Activated naive CD4-positive, alpha-beta T cell treated with anti-CD3 and anti-CD28 coated beads, Interleukin-2, amount 50 U/mL, for 72 hours (primary cell): ENCODE results near the gene BPI. TPM values are rescaled to one million over a fixed set of nuclear protein-coding genes. Genes with fewer than 3 reads are reported as not detected.
"Not testable (repeated sequence)": the region's sequence is repeated elsewhere in the genome, so short reads cannot be mapped to it uniquely, and the experiment has no call there.

Source experiments
- ATAC-seq, 2 donors: fragments of 150-1000 bp; cut with Tn5 transposase; 2 replicates each; pipeline ENCODE4 v1.10.0; 2021; ENCODE audit warnings: mild to moderate bottlenecking in 2 of 2, moderate library complexity in 2 of 2
- DNase-seq, 2 donors: peaks; one replicate each; pipeline ENCODE4 v3.0.0; 2021 to 2022; ENCODE audit warnings: low spot score in 2 of 2
- H3K27ac Mint-ChIP-seq, 2 donors: one replicate each; pipeline ENCODE4 v1.8.0; 2022; ENCODE audit warnings: mild to moderate bottlenecking in 2 of 2, mixed read lengths in 2 of 2
- H3K36me3 Mint-ChIP-seq, 2 donors: one replicate each; pipeline ENCODE4 v1.8.0; 2022; ENCODE audit warnings: mixed read lengths in 2 of 2
- H3K9me3 Mint-ChIP-seq, 2 donors: one replicate each; pipeline ENCODE4 v1.8.0; 2022; ENCODE audit warnings: mixed read lengths in 2 of 2
- total RNA-seq, 2 donors: library from RNA; stranded (reverse); gene quantifications; one replicate each; pipeline ENCODE4 v1.2.3, GENCODE V29; 2022

Gene BPI
- total RNA-seq, 2 donors from 2014 or later = not detected

DNA sequence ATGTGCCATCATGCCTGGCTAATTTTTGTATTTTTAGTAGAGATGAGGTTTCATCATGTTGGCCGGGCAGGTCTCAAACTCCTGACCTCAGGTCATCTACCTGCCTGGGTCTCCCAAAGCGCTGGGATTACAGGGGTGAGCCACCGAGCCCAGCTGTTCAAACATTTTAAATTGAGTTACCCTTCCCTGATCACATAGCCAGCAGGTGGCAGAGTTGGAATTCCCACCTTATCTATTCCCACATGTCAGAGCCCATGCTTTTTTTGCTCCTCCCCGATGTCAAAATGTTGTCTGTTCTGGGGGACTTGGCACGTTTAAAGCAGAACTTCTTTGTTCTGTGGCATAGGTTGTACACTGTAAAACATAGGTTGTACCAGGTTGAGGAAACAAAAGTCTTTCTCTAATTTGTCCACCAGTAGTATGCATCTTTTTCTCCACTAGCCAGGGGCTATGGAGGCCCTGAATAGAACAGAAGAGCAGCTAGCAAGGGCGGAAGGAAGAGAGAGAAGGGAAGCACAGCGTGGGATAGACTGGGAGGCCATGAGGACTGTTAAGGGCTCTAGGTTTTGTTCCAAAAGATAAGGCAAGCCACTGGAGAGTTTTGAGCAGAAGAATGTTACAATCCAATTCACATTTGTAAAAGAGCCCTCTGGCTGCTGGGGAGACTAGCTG lies 35.0 kb downstream of the BPI start:
- Mint-ChIP-seq H3K36me3 (peaks cover 10 to 16% of the 10 kb centered on the region in 2 donors), H3K9me3 (peaks cover 7 to 14% of the 10 kb centered on the region in 2 donors), H3K27ac (no peak overlapping the region)
- DNase-seq (no peak), ATAC-seq (no peak)

DNA sequence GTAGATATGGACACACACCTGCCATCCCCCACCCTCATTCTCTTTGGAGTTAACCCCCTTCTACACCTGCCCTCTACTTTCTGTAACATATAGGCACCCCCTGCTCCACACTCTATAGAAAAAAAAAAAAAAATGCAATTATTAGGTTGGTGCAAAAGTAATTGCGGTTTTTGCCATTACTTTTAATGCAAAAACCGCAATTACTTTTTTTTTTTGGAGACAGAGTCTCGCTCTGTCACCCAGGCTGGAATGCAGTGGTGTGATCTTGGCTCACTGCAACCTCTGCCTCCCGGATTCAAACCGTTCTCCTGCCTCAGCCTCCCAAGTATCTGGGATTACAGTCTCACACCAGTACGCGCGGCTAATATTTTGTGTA lies 35.6 kb downstream of the BPI start:
- not testable (repeated sequence) for ATAC-seq, DNase-seq, H3K27ac Mint-ChIP-seq
- H3K36me3 Mint-ChIP-seq = peaks cover 10 to 16% of the 10 kb centered on the region in 2 donors
- peaks cover 7 to 14% of the 10 kb centered on the region in 2 donors for H3K9me3 Mint-ChIP-seq

DNA sequence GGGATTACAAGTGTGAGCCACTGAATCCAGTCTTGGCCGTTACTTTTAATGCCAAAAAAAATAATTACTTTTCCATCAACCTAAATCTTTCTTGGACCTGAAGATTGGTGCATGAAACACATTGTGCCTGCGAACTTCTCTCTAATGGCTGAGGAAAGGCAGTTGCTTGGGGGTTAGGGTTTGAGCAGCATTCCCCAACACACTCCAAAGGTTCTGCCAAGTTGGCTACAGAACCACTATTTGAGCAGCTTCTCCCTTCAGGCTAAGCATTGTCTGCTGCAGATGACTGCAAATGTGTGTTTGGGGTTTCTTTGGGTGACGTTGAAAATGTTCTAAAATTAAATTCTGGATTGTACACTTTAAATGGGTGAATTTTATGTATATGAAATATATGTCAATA lies 36.0 kb downstream of the BPI start:
- DNase-seq (no peak), ATAC-seq (no peak)
- H3K27ac Mint-ChIP-seq = no peak overlapping the region
- H3K9me3 Mint-ChIP-seq = peaks cover 7 to 14% of the 10 kb centered on the region in 2 donors
- H3K36me3 Mint-ChIP-seq = peaks cover 10 to 16% of the 10 kb centered on the region in 2 donors

DNA sequence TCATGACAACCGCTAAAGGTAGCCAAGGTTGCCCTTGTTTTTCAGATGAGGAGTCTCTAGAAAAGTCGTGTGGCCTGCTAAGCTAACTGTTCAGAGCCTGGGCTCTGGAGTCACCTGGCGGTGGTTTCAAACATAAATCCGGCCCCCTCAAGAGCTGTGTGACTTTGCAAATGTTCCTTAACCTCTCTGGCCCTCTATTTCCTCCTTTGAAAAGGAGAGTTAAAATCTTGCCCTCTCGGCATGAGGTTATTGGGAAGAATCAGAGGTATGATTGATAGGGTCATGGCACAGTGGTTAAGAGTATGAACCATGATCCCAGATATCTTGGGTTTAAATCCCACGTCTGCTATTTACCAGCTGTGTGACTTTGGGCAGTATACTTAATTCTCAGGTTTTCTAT lies 36.7 kb downstream of the BPI start:
- H3K36me3 Mint-ChIP-seq = peaks cover 10 to 16% of the 10 kb centered on the region in 2 donors
- H3K27ac Mint-ChIP-seq = no peak overlapping the region
- DNase-seq (no peak), ATAC-seq (no peak)
- H3K9me3 Mint-ChIP-seq = peaks cover 7 to 14% of the 10 kb centered on the region in 2 donors

DNA sequence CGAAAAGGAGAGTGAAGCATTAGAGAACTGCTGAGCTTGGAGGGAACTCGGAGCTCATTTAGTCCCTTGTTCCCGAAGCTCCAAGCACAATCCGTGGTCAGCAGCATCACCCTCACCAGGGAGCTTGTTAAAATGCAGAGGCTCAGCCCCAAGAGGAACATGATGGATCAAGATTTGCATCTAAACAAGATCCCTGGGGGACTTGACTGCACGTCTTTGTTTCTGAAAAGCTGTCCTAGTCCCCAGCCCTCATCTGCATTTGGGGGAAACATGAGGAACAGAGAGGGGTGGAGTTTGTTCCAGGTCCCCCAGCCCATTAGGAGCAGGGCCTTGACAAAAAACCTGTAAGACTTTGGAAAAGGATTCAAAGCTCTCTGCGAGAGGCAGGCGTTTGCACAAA lies 38.3 kb downstream of the BPI start:
- ATAC-seq (no peak), DNase-seq (no peak)
- peaks cover 7 to 10% of the 10 kb centered on the region in 2 donors for H3K9me3 Mint-ChIP-seq
- H3K27ac Mint-ChIP-seq = peak overlapping the region in 1 of 2 donors; percentile 60
- H3K36me3 Mint-ChIP-seq = peaks cover 10 to 12% of the 10 kb centered on the region in 2 donors

DNA sequence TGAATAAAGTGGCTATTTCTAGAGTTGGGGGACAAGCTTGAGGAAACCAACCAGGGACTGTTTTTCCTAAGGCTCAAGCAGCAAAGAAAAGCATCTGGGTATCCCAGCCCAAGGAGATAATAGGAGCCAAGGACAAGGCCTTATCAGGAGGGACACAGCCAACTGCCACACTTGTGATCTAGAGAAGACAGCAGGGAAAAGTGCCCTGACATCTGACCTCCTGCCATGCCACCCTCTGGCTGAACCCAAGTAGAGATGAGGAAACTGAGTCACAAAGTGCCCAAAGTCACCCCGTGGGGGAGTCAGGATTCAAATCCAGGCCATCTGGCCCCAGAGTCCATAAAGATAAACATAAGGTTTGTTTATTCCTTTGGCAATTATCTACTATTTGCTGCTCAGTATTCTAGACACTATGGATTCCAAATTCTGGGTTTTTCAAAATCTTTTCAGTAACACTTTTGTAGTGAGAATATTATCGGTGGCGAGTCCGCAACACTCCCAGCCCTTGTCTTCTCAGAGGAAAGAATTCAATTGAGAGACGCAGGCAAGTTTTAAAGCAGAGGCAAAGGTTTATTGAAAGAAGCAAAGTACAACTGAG lies 38.9 kb downstream of the BPI start:
- no peak overlapping the region for H3K27ac Mint-ChIP-seq
- H3K9me3 Mint-ChIP-seq = peaks cover 5% of the 10 kb centered on the region in 2 donors
- peaks cover 6% of the 10 kb centered on the region in 2 donors for H3K36me3 Mint-ChIP-seq
- no peak for ATAC-seq
- no peak for DNase-seq

DNA sequence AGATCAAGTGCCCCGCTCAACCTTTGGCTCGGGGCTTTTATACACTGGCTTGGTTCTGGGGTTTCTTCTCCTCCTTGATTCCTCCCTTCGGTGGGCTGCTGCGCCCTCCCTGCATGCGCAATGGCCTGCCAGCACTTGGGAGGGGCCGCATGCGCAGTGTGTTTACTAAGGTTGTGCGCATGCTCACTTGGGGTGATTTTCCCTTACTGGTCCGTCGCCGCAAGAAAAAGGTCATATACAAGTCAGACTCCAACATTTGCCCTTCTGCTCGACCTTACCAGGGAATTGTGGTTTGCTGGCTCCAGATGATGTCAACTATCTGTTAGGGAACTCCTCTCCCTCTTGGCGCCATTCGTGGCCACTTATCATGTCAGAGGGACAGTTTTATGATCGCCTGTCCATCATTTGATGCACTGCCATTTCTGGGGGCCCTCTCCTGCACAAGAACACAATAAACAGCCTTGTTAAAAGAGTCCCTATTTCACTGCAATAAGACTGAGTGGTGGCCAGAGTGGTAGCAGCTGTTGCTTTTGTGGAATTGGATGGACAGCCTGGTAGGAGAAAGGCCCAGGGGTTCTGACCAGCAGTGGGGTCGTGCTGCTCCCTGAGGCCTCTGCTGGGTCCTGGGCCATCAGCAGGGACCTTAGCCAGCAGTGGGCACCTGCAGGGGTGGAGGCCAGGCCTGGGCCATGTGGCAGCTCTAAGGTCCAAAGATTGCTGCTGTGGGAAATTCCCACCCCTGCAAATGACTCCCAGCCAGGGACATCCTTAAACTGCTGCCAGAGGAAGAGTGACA lies 39.6 kb downstream of the BPI start:
- DNase-seq = no peak
- Mint-ChIP-seq H3K27ac (no peak overlapping the region), H3K36me3 (no peaks in the 10 kb centered on the region), H3K9me3 (no peaks in the 10 kb centered on the region)
- ATAC-seq = no peak

DNA sequence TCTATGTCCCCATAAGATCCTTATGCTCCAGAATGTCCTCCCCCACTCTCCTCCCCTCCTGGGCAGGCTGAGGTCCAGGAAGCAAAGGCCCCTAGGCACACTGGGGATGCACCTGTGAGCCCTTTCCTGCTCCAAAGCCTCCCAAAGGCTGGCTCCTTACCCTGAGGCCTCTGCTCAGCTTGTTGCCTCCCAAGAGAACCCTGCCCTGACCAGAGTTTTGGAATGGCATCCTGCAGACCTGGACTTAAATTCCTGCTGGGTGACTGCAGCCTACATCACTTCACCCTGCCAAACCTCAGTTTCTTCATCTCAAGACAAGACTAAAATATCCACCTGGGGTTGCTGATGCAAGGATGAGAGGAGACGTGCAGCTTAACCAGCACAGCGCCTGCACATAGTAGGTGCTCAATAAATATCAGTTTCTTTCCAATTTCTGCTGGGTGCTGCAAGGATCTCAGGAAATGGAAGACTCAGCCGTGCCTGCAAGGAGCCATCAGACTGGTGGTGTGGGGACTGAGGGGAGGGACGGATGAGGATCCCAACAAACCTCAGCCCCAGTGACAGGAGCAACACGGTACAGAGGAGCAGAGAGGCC lies 40.2 kb downstream of the BPI start:
- ATAC-seq (no peak), DNase-seq (no peak)
- Mint-ChIP-seq H3K27ac (no peak overlapping the region), H3K36me3 (no peaks in the 10 kb centered on the region), H3K9me3 (no peaks in the 10 kb centered on the region)

DNA sequence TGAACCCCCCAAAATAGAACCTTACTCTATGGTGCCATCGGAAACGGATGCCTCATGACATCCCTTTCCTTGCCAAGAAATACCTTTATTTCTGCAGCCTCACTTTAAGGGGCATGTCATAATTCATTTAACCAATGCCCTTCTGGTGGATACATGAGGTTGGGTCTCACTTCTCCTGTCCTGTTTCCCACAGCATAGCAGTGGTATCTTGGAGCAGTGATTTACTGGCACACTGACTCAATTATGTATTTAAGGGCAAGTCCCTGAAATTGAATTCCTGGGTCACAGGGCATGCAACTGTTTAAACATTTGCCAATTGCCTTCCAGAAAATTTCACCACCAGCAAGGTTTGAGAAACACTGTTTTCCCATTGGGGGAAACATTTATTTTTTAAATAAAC lies 41.7 kb downstream of the BPI start:
- no peak overlapping the region for H3K27ac Mint-ChIP-seq

DNA sequence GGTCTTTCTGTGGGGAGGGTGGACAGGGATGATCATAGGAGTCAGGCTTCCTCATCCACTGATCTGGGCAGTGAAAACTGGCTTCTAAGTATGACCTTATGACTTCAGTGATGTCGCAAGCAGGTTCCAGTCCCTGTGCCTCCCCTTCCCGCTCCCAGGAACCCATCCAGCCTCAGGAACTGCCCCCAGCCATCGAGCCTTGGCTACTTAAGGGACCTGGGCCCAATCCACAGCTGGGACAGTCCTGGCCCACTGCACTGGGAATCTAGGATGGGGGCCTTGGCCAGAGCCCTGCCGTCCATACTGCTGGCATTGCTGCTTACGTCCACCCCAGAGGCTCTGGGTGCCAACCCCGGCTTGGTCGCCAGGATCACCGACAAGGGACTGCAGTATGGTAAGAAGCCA lies 42.3 kb downstream of the BPI start, which contains the start of gene LBP:
LBP (plus strand) TSS at position 236 of the 405 bp plus-strand sequence; CDS start at position 271, 35 bp downstream.
- DNase-seq = no peak
- no peak within 1 kb of the TSS for H3K27ac Mint-ChIP-seq

More for the DNA sequence above, 41.7 kb downstream of the BPI start:
- DNase-seq = no peak
- Mint-ChIP-seq H3K36me3 (no peaks in the 10 kb centered on the region), H3K9me3 (no peaks in the 10 kb centered on the region)
- ATAC-seq = no peak

DNA sequence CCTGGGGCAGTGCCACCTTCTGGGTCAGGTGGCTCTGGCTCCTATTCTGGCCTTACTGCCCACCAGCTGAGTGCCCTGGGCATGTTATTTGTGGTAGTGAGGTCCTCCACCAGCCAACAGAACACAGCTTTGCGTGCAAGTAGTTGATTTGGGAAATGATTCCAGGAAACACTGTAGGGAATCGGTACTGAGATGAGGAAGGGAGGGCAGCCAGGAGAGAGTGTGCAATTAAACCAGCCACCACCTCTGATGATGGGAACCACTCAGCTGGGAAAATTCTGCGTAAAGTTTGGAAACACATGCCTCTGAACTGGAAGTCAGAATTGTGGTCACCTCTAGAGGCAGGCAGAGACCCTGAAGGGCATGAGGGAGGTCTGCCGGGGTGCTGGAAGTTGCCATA lies 42.8 kb downstream of the BPI start:
- ATAC-seq (no peak), DNase-seq (no peak)
- H3K36me3 Mint-ChIP-seq = no peaks in the 10 kb centered on the region
- no peak overlapping the region for H3K27ac Mint-ChIP-seq
- no peaks in the 10 kb centered on the region for H3K9me3 Mint-ChIP-seq

More for the DNA sequence above, 42.3 kb downstream of the BPI start, which contains the start of gene LBP:
- Mint-ChIP-seq H3K9me3 (no peaks in the 10 kb centered on the region), H3K36me3 (no peaks in the 10 kb centered on the region)
- ATAC-seq = no peak

DNA sequence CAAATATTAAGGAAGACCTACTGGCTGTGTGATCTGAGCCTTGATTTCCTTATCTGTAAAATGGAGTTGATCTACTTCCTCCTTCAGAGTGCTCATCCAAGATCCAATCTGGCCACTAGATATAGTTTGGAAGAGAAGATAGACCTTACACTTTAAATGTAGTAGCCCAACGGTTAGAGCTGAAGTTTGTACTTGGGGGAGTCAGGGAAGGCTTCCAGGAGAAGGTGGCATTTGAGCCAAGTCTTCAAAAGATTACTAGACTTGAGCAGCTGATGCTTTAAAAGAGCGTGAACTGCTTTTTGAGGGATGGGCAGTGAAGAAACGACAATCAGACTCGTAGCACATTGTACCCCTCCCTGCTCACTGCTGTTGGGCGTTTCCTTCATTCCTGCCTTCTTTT lies 45.9 kb downstream of the BPI start:
- ATAC-seq (no peak), DNase-seq (no peak)
- Mint-ChIP-seq H3K36me3 (no peaks in the 10 kb centered on the region), H3K9me3 (no peaks in the 10 kb centered on the region), H3K27ac (no peak overlapping the region)

DNA sequence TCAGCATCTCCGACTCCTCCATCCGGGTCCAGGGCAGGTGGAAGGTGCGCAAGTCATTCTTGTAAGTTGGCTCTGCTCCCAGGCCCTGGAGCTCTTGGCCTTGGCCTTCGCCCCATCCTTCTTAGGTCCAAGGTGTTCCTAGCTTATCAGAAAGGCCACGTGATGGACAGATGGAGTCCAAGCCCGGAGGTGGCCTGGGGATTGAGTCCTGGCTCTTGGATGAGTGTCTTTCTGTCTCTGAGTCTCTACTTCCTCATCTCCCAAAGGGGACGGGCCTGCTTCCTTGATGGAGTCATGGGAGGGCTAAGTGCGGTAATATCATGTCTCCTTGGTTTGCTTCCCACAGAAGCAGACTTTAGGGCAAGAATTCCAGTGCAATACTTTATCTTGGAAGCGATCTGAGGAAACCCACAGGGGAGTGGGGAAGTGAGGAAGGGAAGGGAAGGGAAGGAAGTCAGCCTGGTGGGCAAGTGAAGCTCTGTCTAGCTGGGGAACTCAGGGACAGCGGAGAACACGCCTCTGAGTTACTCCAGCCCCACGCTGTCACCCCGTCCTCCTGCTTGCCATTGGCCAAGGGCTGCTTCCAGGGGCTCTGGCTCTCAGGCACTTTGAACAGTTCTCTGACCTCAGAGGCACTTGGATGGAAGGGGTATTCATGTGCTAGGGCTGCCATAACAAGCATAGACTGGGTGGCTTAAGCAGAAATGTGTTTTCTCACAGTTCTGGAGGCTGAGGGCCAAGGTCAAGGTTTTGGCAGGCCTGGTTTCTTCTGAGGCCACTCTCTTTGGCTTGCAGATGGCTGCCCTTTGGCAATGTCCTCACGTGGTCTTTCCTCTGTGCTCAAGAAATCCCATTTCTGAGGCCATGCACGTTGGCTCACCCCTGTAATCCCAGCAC lies 47.2 kb downstream of the BPI start:
- H3K36me3 Mint-ChIP-seq = no peaks in the 10 kb centered on the region
- ATAC-seq (no peak), DNase-seq (no peak)
- no peak overlapping the region for H3K27ac Mint-ChIP-seq
- no peaks in the 10 kb centered on the region for H3K9me3 Mint-ChIP-seq

DNA sequence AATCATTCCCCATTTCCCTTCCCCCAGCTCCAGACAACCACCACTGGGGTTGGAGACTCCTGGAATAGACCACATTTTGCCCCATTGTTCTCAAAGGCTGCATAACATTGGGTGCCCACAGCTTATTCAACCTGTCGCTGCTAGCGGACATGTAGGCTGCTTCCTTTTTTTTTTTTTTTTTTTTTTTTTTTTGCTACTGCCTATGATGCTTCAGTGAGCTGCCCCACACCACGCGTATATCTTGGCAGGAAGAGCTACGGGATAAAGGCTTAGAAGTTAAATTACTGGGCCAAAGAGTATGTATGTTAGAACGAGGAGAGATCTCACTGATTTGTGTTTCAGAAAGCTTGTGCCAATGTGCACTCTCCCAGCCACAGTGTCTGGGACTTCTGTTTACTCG lies 49.4 kb downstream of the BPI start:
- Mint-ChIP-seq H3K9me3 (no peaks in the 10 kb centered on the region), H3K27ac (no peak overlapping the region), H3K36me3 (no peaks in the 10 kb centered on the region)
- no peak for ATAC-seq
- DNase-seq = no peak

DNA sequence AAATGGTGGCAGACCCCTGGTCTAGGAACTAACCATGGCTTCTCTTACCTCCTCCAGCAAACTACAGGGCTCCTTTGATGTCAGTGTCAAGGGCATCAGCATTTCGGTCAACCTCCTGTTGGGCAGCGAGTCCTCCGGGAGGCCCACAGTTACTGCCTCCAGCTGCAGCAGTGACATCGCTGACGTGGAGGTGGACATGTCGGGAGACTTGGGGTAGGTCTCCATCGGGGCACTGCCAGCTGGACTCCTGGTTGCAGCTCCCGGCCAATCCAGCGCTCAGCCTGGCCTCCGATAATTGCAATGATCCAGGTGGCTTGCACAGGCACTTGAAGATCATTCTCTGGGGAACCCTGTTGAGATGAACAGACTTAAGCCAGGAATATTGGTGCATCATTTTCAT lies 50.3 kb downstream of the BPI start:
- Mint-ChIP-seq H3K27ac (no peak overlapping the region), H3K36me3 (no peaks in the 10 kb centered on the region), H3K9me3 (no peaks in the 10 kb centered on the region)
- DNase-seq (no peak), ATAC-seq (no peak)
